ENCODE results near the gene RPL3. TPM values are rescaled to one million over a fixed set of nuclear protein-coding genes. Genes with fewer than 3 reads are reported as not detected.

RPL3 gene
- total and polyA plus RNA-seq, 2 donors (not counting 1 experiment from before 2014, with no cell fraction given): 2,665 to 5,418 TPM

DNA sequence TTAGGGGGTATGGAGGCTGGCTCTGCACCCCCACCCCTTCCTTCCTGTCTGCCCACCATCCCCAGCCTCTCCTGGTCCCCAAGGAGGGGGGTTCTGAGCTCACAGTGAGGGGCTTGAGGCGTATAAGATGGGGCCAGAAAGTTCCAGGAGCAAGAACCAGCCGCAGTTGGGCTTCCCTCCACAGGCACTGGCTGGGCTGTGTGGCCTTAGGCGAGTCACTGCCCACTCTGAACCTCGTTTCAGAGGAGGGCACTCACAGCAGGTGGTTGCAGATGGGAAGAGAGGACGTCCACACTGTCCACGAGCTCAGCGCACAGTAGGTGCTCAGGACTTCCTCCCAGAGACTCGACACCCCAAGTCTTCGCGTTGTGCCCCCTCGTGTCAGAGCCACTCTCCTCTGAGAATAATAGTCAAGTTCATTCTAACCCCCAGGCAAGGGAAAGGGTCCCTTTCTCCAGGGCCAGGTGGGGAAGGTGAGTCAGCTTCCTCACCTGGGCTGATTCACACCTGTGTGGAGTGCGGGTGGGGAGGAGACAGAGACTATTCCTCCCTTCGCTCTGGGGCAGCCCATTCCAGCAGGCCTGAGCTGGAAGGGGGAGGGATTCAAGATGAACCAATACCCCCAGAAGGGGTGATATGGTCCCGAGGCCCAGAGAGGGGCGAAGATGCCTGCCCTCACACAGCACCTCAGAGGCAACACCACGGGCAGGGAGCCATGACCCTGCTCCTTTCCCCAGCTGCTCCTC lies 29.3 kb downstream of the RPL3 start:
- no peak for ATAC-seq (ENCODE audit: low read depth)
- POLR2A ChIA-PET: no interaction called here
- H3K9ac ChIP-seq (ENCODE audit: low read length): no peak overlapping the region

DNA sequence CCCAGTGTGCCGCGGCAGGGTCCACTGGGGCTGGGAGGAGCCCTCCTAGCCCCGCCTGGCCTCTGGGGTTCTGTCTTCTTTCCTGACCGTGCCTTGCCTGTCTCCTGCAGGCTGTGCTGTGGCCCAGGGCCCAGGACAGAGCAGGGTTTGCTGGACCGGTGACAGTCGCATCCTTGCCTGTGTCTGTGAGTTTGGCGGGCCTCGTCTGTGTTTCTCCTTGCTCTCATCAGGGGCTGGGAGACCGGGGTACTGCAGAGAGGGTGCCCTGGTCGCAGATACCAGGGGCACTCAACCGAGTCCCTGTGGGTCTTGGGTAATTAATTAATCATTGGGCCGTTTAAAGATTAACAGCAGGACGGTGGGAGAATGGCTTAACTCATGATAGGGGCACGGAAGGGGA lies 29.9 kb downstream of the RPL3 start:
- peaks cover 0 to 10% (median 4%) of the 10 kb centered on the region in 3 donors for H3K9me3 ChIP-seq (ENCODE audit: control extremely low read depth in 1 of 3, control insufficient read depth in 2 of 3, insufficient read depth in 1 of 3, low read length in 2 of 3)
- WGBS (ENCODE audit: insufficient coverage): 88% methylated on average over 11 of the region's 14 CpGs
- H3K4me3 Mint-ChIP-seq: no peak overlapping the region
- H4K20me1 ChIP-seq (ENCODE audit: control insufficient read depth, insufficient read depth, low read length, poor library complexity, severe bottlenecking): no peaks in the 10 kb centered on the region
- no peak overlapping the region for H3K9ac ChIP-seq (ENCODE audit: low read length)
- CTCF ChIA-PET: no interaction called here
- intact Hi-C loops (cut with micrococcal nuclease): no loop called here
- no peak for DNase-seq
- no peak for TF ChIP-seq EZH2 (IDR thresholded peaks at IDR 0.05; ENCODE audit: borderline replicate concordance, insufficient read depth, low read depth, low read length, poor library complexity, severe bottlenecking)
- H2AFZ ChIP-seq (ENCODE audit: insufficient read depth, low read depth, low read length, poor library complexity, severe bottlenecking): no peak overlapping the region
- no peak overlapping the region for H3K27ac ChIP-seq (ENCODE audit: low read length in 2 of 2)
- no peak overlapping the region for H3K4me3 ChIP-seq (ENCODE audit: control extremely low read depth in 1 of 5, extremely low read depth in 1 of 5, insufficient read depth in 1 of 5, low read depth in 2 of 5, low read length in 4 of 5)
- H3K27me3 ChIP-seq (replicated peaks in 1 of 4; ENCODE audit: control extremely low read depth in 1 of 4, control insufficient read depth in 3 of 4, insufficient read depth in 4 of 4, low read length in 3 of 4): peaks cover 0 to 7% (median 0%) of the 10 kb centered on the region in 4 experiments
- POLR2A ChIA-PET: no interaction called here
- no peak overlapping the region for H3K27ac Mint-ChIP-seq
- H3K79me2 ChIP-seq (ENCODE audit: control insufficient read depth, insufficient read depth, low read length): no peaks in the 10 kb centered on the region
- peaks cover 12% of the 10 kb centered on the region for H3K4me1 Mint-ChIP-seq
- H3K4me1 ChIP-seq (ENCODE audit: control insufficient read depth in 2 of 2, insufficient read depth in 2 of 2, low read length in 2 of 2): peaks cover 13 to 19% of the 10 kb centered on the region in 2 donors
- H3K9me3 Mint-ChIP-seq (ENCODE audit: insufficient read depth): no peaks in the 10 kb centered on the region
- H3K27me3 Mint-ChIP-seq: peaks cover 6% of the 10 kb centered on the region
- ATAC-seq (ENCODE audit: low read depth): no peak
- H3K36me3 ChIP-seq (replicated peaks in 1 of 2; ENCODE audit: control extremely low read depth in 1 of 2, control insufficient read depth in 1 of 2, extremely low read depth in 1 of 2, insufficient read depth in 2 of 2, low read length in 1 of 2): no peaks in the 10 kb centered on the region
- H3K4me2 ChIP-seq (replicated peaks; ENCODE audit: low read depth, low read length, poor library complexity, severe bottlenecking): no peak overlapping the region

More for the DNA sequence above, 29.3 kb downstream of the RPL3 start:
- WGBS (ENCODE audit: insufficient coverage): 97% methylated on average over 10 of the region's 16 CpGs
- Mint-ChIP-seq H3K27ac (no peak overlapping the region), H3K27me3 (peaks cover 6% of the 10 kb centered on the region), H3K4me3 (no peak overlapping the region), H3K9me3 (ENCODE audit: insufficient read depth) (no peaks in the 10 kb centered on the region), H3K4me1 (peaks cover 12% of the 10 kb centered on the region)
- no peak overlapping the region for H3K4me2 ChIP-seq (replicated peaks; ENCODE audit: low read depth, low read length, poor library complexity, severe bottlenecking)
- no peaks in the 10 kb centered on the region for H4K20me1 ChIP-seq (ENCODE audit: control insufficient read depth, insufficient read depth, low read length, poor library complexity, severe bottlenecking)
- H3K4me1 ChIP-seq (ENCODE audit: control insufficient read depth in 2 of 2, insufficient read depth in 2 of 2, low read length in 2 of 2): peaks cover 13 to 19% of the 10 kb centered on the region in 2 donors
- H2AFZ ChIP-seq (ENCODE audit: insufficient read depth, low read depth, low read length, poor library complexity, severe bottlenecking): no peak overlapping the region
- H3K27me3 ChIP-seq (replicated peaks in 1 of 4; ENCODE audit: control extremely low read depth in 1 of 4, control insufficient read depth in 3 of 4, insufficient read depth in 4 of 4, low read length in 3 of 4): peaks cover 0 to 4% (median 0%) of the 10 kb centered on the region in 4 experiments
- no peak overlapping the region for H3K4me3 ChIP-seq (ENCODE audit: control extremely low read depth in 1 of 5, extremely low read depth in 1 of 5, insufficient read depth in 1 of 5, low read depth in 2 of 5, low read length in 4 of 5)
- CTCF ChIA-PET: interaction anchor here (1.0 kb wide), 1 partner anchor 19 kb away, joined by 3 read pairs; no protein-coding TSS in a partner anchor
- peaks cover 0 to 4% (median 1%) of the 10 kb centered on the region in 3 donors for H3K9me3 ChIP-seq (ENCODE audit: control extremely low read depth in 1 of 3, control insufficient read depth in 2 of 3, insufficient read depth in 1 of 3, low read length in 2 of 3)
- no peak for TF ChIP-seq EZH2 (IDR thresholded peaks at IDR 0.05; ENCODE audit: borderline replicate concordance, insufficient read depth, low read depth, low read length, poor library complexity, severe bottlenecking)
- TF ChIP-seq, protein P1, sequence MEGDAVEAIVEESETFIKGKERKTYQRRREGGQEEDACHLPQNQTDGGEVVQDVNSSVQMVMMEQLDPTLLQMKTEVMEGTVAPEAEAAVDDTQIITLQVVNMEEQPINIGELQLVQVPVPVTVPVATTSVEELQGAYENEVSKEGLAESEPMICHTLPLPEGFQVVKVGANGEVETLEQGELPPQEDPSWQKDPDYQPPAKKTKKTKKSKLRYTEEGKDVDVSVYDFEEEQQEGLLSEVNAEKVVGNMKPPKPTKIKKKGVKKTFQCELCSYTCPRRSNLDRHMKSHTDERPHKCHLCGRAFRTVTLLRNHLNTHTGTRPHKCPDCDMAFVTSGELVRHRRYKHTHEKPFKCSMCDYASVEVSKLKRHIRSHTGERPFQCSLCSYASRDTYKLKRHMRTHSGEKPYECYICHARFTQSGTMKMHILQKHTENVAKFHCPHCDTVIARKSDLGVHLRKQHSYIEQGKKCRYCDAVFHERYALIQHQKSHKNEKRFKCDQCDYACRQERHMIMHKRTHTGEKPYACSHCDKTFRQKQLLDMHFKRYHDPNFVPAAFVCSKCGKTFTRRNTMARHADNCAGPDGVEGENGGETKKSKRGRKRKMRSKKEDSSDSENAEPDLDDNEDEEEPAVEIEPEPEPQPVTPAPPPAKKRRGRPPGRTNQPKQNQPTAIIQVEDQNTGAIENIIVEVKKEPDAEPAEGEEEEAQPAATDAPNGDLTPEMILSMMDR (IDR thresholded peaks at IDR 0.05): no peak
- no peak overlapping the region for H3K27ac ChIP-seq (ENCODE audit: low read length in 2 of 2)
- H3K79me2 ChIP-seq (ENCODE audit: control insufficient read depth, insufficient read depth, low read length): no peaks in the 10 kb centered on the region
- DNase-seq: no peak
- intact Hi-C loops (cut with micrococcal nuclease): no loop called here
- H3K36me3 ChIP-seq (replicated peaks in 1 of 2; ENCODE audit: control extremely low read depth in 1 of 2, control insufficient read depth in 1 of 2, extremely low read depth in 1 of 2, insufficient read depth in 2 of 2, low read length in 1 of 2): no peaks in the 10 kb centered on the region

Data from B cell (primary cell).